Activated CD8-positive, alpha-beta memory T cell treated with anti-CD3 and anti-CD28 coated beads, Interleukin-2, amount 50 U/mL, for 4 hours (primary cell): ENCODE results near the gene SLC24A1.

Source experiments
- DNase-seq: peaks from one replicate; pipeline ENCODE4 v3.0.0-alpha.2; 2020

SLC24A1 gene

GRCh38 chr15:65619626-65620290 is 2.0 kb upstream of the SLC24A1 start:
- no peak for DNase-seq

GRCh38 chr15:65620833-65621232 is 905 bp upstream of the SLC24A1 start:
- DNase-seq = no peak

GRCh38 chr15:65623103-65623502 is 1.4 kb downstream of the SLC24A1 start:
- no peak for DNase-seq

- no peak for DNase-seq
Observed at GRCh38 chr15:65626856-65627255, 5.1 kb downstream of the SLC24A1 start.

GRCh38 chr15:65629548-65629947 is 7.8 kb downstream of the SLC24A1 start:
- DNase-seq = no peak

- no peak for DNase-seq
Observed at GRCh38 chr15:65630760-65631159, 9.0 kb downstream of the SLC24A1 start.

- DNase-seq = no peak
Observed at GRCh38 chr15:65631503-65631902, 9.8 kb downstream of the SLC24A1 start.

GRCh38 chr15:65632780-65633375 is 11.1 kb downstream of the SLC24A1 start:
- no peak for DNase-seq

- DNase-seq = no peak
Observed at GRCh38 chr15:65633752-65634151, 12.0 kb downstream of the SLC24A1 start.

- no peak for DNase-seq
Observed at GRCh38 chr15:65634356-65634755, 12.6 kb downstream of the SLC24A1 start.

- DNase-seq = no peak
Observed at GRCh38 chr15:65638109-65638508, 16.4 kb downstream of the SLC24A1 start.

GRCh38 chr15:65638681-65639089 is 16.9 kb downstream of the SLC24A1 start:
- DNase-seq = no peak

GRCh38 chr15:65639509-65639908 is 17.8 kb downstream of the SLC24A1 start:
- no peak for DNase-seq

- DNase-seq = no peak
Observed at GRCh38 chr15:65641768-65642475, 20.2 kb downstream of the SLC24A1 start.

- DNase-seq = no peak
Observed at GRCh38 chr15:65642594-65642993, 20.9 kb downstream of the SLC24A1 start.

- DNase-seq = no peak
Observed at GRCh38 chr15:65644282-65644681, 22.5 kb downstream of the SLC24A1 start.

- no peak for DNase-seq
Observed at GRCh38 chr15:65645392-65645791, 23.7 kb downstream of the SLC24A1 start.

- DNase-seq = no peak
Observed at GRCh38 chr15:65646486-65646885, 24.7 kb downstream of the SLC24A1 start.

GRCh38 chr15:65650312-65651041 is 28.7 kb downstream of the SLC24A1 start:
- DNase-seq = no peak

- no peak for DNase-seq
Observed at GRCh38 chr15:65651042-65651322, 29.2 kb downstream of the SLC24A1 start.

- no peak for DNase-seq
Observed at GRCh38 chr15:65651831-65652749, 30.4 kb downstream of the SLC24A1 start.

- DNase-seq = no peak
Observed at GRCh38 chr15:65653341-65653740, 31.6 kb downstream of the SLC24A1 start.
